Natural killer cell (primary cell): ENCODE measurements around the gene SIK3. TPM values are rescaled to one million over a fixed set of nuclear protein-coding genes. Genes with fewer than 3 reads are reported as not detected.

Source experiments
- ATAC-seq, 3 donors: fragments of 150-1000 bp in 2 of 3; fragments of 200-7000 bp in 1 of 3; cut with Tn5 transposase; 1 replicate in 1 of 3; 2 replicates in 2 of 3; pipeline ENCODE4 v1.10.0; 2021; ENCODE audit warnings: mild to moderate bottlenecking in 2 of 3, moderate library complexity in 2 of 3
- DNase-seq, 2 donors: peaks; one replicate each; pipeline versions ENCODE4 v3.0.0 to v3.0.0-alpha.2; 2013 to 2021; ENCODE audit warnings: mixed read lengths in 1 of 2
- H3K27ac ChIP-seq: one replicate; pipeline ENCODE4 v1.5.1; 2013; ENCODE audit warnings: mild to moderate bottlenecking, low read length
- H3K27me3 ChIP-seq: one replicate; pipeline ENCODE4 v1.6.1; 2013; ENCODE audit warnings: low read length; ENCODE audit not compliant: control insufficient read depth, insufficient read depth
- H3K36me3 ChIP-seq: one replicate; pipeline ENCODE4 v1.6.1; 2013; ENCODE audit warnings: low read length; ENCODE audit not compliant: control insufficient read depth, insufficient read depth
- H3K4me1 ChIP-seq: one replicate; pipeline ENCODE4 v1.6.1; 2013; ENCODE audit warnings: low read length; ENCODE audit not compliant: control insufficient read depth, insufficient read depth
- H3K4me3 ChIP-seq: one replicate; pipeline ENCODE4 v1.5.1; 2013; ENCODE audit warnings: low read length
- H3K9me3 ChIP-seq: one replicate; pipeline ENCODE4 v1.6.1; 2013; ENCODE audit warnings: low read length; ENCODE audit not compliant: control insufficient read depth, insufficient read depth
- H3K27ac Mint-ChIP-seq, 2 donors: one replicate each; pipeline ENCODE4 v1.8.0; 2022; ENCODE audit warnings: mild to moderate bottlenecking in 2 of 2, mixed read lengths in 2 of 2, moderate library complexity in 1 of 2
- H3K27me3 Mint-ChIP-seq, 2 donors: one replicate each; pipeline ENCODE4 v1.8.0; 2022; ENCODE audit warnings: low read depth in 2 of 2, mixed read lengths in 2 of 2
- H3K36me3 Mint-ChIP-seq: one replicate; pipeline ENCODE4 v1.8.0; 2022; ENCODE audit warnings: mixed read lengths
- H3K4me1 Mint-ChIP-seq, 2 donors: one replicate each; pipeline ENCODE4 v1.8.0; 2022; ENCODE audit warnings: mixed read lengths in 2 of 2
- H3K4me3 Mint-ChIP-seq: one replicate; pipeline ENCODE4 v1.8.0; 2022; ENCODE audit warnings: mild to moderate bottlenecking, moderate library complexity, mixed read lengths
- H3K9me3 Mint-ChIP-seq, 2 donors: one replicate each; pipeline ENCODE4 v1.8.0; 2022; ENCODE audit warnings: mixed read lengths in 2 of 2
- WGBS: methylation state at CpG from one replicate; pipeline ENCODE4 v1.1.7; 2013; ENCODE audit warnings: missing lambda C conversion rate; ENCODE audit not compliant: insufficient coverage; 5-methylcytosine and 5-hydroxymethylcytosine counted together
- intact Hi-C: fragments of 100-400 bp; cut with micrococcal nuclease; formaldehyde crosslinking; loops from one replicate; pipeline ENCODE4 v1.14.2; 2022
- total RNA-seq, 4 donors: library from RNA; stranded (reverse); fragments of 120-200 nt in 1 of 4; gene quantifications; one replicate each; pipeline versions ENCODE4 v1.2.3 to v1.2.4, GENCODE V29; 2013 to 2022
- TF ChIP-seq, protein P1 (sequence below): fragments of 200-600 bp; IDR thresholded peaks from one replicate; pipeline ENCODE4 v1.8.0; 2022; ENCODE audit warnings: antibody characterized with exemption

Gene SIK3
- total RNA-seq, 3 donors from 2014 or later (not counting 1 experiment from before 2014, with no cell fraction given), result 71.6 to 120 (median 119) TPM

GRCh38 chr11:116993599-116993998 is 104.6 kb downstream of the SIK3 start:
- peak overlapping the region; percentile 46 for H3K27ac ChIP-seq
- Mint-ChIP-seq H3K9me3 (no peaks in the 10 kb centered on the region), H3K27me3 (no peaks in the 10 kb centered on the region), H3K4me3 (peak overlapping the region; percentile 43), H3K36me3 (no peaks in the 10 kb centered on the region), H3K27ac (peak overlapping the region; percentile 83 to 88), H3K4me1 (peaks cover 58 to 62% of the 10 kb centered on the region in 2 donors)
- H3K27me3 ChIP-seq, result no peaks in the 10 kb centered on the region
- H3K4me1 ChIP-seq, result peaks cover 13% of the 10 kb centered on the region
- WGBS, result 52% methylated on average over 6 of the region's 6 CpGs
- intact Hi-C loops, result loop anchor here (5.0 kb wide), 1 partner anchor 34 kb away; no protein-coding TSS in a partner anchor
- DNase-seq, result peak in 1 of 2 donors; percentile 80
- TF ChIP-seq, protein P1, sequence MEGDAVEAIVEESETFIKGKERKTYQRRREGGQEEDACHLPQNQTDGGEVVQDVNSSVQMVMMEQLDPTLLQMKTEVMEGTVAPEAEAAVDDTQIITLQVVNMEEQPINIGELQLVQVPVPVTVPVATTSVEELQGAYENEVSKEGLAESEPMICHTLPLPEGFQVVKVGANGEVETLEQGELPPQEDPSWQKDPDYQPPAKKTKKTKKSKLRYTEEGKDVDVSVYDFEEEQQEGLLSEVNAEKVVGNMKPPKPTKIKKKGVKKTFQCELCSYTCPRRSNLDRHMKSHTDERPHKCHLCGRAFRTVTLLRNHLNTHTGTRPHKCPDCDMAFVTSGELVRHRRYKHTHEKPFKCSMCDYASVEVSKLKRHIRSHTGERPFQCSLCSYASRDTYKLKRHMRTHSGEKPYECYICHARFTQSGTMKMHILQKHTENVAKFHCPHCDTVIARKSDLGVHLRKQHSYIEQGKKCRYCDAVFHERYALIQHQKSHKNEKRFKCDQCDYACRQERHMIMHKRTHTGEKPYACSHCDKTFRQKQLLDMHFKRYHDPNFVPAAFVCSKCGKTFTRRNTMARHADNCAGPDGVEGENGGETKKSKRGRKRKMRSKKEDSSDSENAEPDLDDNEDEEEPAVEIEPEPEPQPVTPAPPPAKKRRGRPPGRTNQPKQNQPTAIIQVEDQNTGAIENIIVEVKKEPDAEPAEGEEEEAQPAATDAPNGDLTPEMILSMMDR, result no peak
- ATAC-seq, result peak; percentile 52 to 76 (median 75)
- H3K4me3 ChIP-seq, result no peak overlapping the region
- no peaks in the 10 kb centered on the region for H3K9me3 ChIP-seq
- H3K36me3 ChIP-seq, result no peaks in the 10 kb centered on the region

DNA sequence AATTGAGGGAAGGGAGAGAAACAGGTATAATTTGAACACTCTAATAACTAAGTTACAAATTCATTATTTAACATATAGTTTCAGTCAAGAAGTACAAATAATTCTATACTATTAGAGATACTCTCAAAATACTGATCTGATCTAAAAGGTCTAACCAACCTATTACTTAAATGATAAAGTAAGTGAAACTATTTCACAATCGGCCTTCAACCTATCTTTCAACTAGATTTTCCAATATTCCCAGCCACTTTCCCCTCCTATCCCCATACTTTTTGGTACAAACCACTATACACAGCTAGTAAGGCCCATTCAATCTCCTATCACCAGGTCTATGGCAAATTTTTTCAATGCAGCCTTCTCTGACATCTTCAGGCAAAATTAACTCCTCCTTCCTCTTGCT is 106.7 kb downstream of the SIK3 start:
- H3K9me3 ChIP-seq, result no peaks in the 10 kb centered on the region
- no peaks in the 10 kb centered on the region for H3K36me3 Mint-ChIP-seq
- H3K27me3 Mint-ChIP-seq, result no peaks in the 10 kb centered on the region
- no peaks in the 10 kb centered on the region for H3K36me3 ChIP-seq
- H3K4me3 ChIP-seq, result no peak overlapping the region
- no peak overlapping the region for H3K4me3 Mint-ChIP-seq
- TF ChIP-seq, protein P1, result no peak
- H3K27ac ChIP-seq, result no peak overlapping the region
- peak overlapping the region; percentile 5 to 7 for H3K27ac Mint-ChIP-seq
- peaks cover 63 to 66% of the 10 kb centered on the region in 2 donors for H3K4me1 Mint-ChIP-seq
- peaks cover 19% of the 10 kb centered on the region for H3K4me1 ChIP-seq
- ATAC-seq, result no peak
- no peaks in the 10 kb centered on the region for H3K9me3 Mint-ChIP-seq
- DNase-seq, result no peak
- intact Hi-C loops, result loop anchor here (5.0 kb wide), 1 partner anchor 36 kb away; no protein-coding TSS in a partner anchor
- H3K27me3 ChIP-seq, result no peaks in the 10 kb centered on the region
- WGBS, result 89% methylated on average over 1 of the region's 1 CpG

- Mint-ChIP-seq H3K27me3 (no peaks in the 10 kb centered on the region), H3K36me3 (no peaks in the 10 kb centered on the region), H3K4me1 (peaks cover 67 to 73% of the 10 kb centered on the region in 2 donors), H3K9me3 (no peaks in the 10 kb centered on the region), H3K27ac (peak overlapping the region; percentile 2 to 12), H3K4me3 (no peak overlapping the region)
- TF ChIP-seq, protein P1, result no peak
- ATAC-seq (no peak), DNase-seq (no peak)
- H3K4me1 ChIP-seq, result peaks cover 25% of the 10 kb centered on the region
- intact Hi-C loops, result loop anchor here (5.0 kb wide), 1 partner anchor 36 kb away; no protein-coding TSS in a partner anchor
- WGBS, result no CpG with 5 or more reads among the region's 1 CpG
- no peaks in the 10 kb centered on the region for H3K27me3 ChIP-seq
- H3K4me3 ChIP-seq, result no peak overlapping the region
- no peaks in the 10 kb centered on the region for H3K36me3 ChIP-seq
- no peak overlapping the region for H3K27ac ChIP-seq
- H3K9me3 ChIP-seq, result no peaks in the 10 kb centered on the region
Observed at GRCh38 chr11:116990811-116991210, 107.4 kb downstream of the SIK3 start.

DNA sequence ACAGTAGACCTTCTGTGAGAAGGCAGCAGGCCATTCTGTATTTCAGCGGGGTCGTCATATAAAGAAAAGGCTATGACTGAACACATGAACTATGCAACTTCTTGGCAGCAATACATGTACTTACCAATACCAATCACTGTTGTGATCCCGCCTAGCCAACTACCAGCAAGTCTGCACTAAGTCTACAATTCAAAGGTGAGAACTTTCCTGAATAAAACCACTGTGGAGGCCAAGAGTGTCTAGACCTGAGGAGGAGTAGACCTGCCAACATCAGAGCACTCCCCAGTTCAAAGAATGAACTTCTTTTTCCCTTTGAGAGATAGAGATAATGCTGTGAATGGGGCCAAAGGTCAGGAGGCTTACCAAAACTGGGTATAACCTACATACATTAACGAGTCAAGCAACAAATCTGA is 108.2 kb downstream of the SIK3 start:
- no peak overlapping the region for H3K4me3 ChIP-seq
- no peaks in the 10 kb centered on the region for H3K9me3 ChIP-seq
- Mint-ChIP-seq H3K36me3 (no peaks in the 10 kb centered on the region), H3K27me3 (no peaks in the 10 kb centered on the region), H3K4me3 (no peak overlapping the region), H3K9me3 (no peaks in the 10 kb centered on the region), H3K27ac (peak overlapping the region in 1 of 2 donors; percentile 12), H3K4me1 (peaks cover 68 to 79% of the 10 kb centered on the region in 2 donors)
- no peaks in the 10 kb centered on the region for H3K27me3 ChIP-seq
- intact Hi-C loops, result loop anchor here (5.0 kb wide), 1 partner anchor 37 kb away; no protein-coding TSS in a partner anchor
- no peaks in the 10 kb centered on the region for H3K36me3 ChIP-seq
- 82% methylated on average over 4 of the region's 4 CpGs for WGBS
- peaks cover 25% of the 10 kb centered on the region for H3K4me1 ChIP-seq
- no peak overlapping the region for H3K27ac ChIP-seq
- DNase-seq, result peak in 1 of 2 donors; percentile 26
- TF ChIP-seq, protein P1, result no peak
- no peak for ATAC-seq
